GM21390 (cell line): Measurements from ENCODE around the gene GLI1.
"Not testable (repeated sequence)": the region's sequence is repeated elsewhere in the genome, so short reads cannot be mapped to it uniquely, and the experiment has no call there.

ENCODE experiments used
- ATAC-seq: cut with Tn5 transposase; IDR thresholded peaks from one replicate; pipeline ENCODE4 v1.9.1; 2021; ENCODE audit not compliant: unreplicated experiment

Gene GLI1

DNA sequence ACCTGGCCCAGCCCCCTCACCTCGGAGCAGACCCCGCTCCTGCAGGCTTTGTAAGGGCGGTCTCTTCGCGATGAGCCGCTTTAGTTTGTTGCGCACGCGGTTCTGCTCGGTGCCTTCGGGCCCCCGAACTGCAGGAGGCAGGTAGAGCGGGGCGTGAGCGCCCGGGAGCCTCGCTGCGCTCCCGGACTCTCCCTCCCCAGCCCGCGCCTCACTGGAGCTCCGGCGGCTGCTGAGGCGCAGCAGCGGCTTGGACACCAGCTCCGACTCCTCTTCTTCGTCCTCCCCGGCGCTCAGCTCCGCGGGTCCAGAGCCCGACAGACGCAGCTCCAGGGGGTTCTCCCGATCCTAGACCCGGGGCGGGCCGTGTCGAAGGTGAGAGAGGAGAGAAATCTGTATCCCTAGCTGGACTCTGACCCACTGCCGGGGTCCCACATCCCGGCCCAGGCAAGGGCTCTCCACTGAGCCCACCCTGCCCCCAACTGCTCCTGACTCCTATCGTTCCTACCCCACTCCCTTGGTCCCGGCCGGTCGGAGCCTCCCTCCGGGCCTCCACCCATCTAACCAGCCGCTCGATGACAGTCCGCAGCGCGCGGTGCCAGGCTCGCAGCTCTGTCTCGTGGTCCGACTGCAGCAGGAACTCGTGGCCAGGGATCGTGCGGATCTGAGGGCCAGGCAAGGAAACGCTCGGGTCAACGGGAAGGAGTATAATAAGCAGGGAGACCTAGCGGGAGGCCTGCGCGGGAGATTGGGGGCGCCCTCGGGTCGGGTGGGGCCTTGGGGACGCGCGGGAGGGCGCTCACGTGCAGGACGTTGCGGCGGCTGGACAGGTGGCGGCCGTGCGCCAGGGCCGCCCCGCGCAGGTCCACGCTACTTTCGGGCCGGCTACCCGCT lies 15.9 kb downstream of the GLI1 start:
- no peak for ATAC-seq

GRCh38 chr12:57476162-57476992 lies 16.8 kb downstream of the GLI1 start:
- no peak for ATAC-seq

DNA sequence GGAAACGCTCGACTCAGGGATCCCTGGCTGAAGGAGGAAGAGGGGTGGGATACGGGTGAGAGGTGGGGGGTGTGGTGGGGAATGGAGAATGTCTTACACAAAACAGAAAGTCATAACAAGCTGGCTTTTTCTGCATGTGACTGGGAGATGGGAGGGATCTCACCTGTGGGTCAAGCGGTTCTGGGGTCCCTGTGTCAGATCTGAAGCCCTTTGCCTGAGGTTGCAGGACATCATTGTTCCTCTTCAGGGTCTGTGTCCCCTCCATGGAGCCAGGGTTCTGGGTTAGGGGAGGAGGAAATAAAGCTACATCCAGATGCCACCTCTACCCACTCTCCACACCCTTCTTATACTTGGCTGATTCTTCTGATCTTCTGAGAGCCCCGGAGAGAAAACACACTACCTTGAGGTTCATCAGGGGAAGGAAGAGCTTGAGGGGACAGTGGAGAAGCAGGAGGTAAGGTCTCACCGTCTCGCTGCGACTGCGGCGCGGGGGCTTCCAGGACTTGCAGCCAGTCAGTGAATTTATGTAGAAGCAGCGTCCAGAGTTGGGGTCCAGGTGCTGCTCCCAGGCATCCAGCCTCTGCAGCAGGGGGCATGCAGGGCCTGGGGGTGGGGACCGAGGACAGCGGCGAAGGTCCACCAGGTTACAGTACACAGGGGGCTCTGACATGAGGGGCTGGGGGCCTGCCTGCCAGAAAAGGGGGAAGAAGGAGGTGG lies 17.6 kb downstream of the GLI1 start:
- ATAC-seq = no peak

- peak; percentile 51 for ATAC-seq
Observed at GRCh38 chr12:57477710-57478681, 18.4 kb downstream of the GLI1 start.

DNA sequence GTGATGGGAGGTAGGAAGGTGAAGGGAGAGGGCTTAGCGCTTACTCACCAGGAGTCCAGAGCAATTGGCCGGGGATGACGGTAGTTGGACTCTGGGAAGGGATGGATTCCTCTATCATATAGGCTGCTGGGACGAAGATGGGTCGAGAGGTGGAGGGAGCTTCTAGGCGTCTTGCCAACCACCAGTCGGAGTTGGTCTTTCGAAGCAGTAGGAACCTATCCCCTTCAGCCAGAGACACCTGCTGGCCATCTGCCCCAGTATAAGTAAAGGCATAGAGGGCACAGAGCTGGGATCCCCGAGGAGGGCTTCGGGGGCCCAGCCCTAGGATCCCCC lies 19.4 kb downstream of the GLI1 start:
- no peak for ATAC-seq

DNA sequence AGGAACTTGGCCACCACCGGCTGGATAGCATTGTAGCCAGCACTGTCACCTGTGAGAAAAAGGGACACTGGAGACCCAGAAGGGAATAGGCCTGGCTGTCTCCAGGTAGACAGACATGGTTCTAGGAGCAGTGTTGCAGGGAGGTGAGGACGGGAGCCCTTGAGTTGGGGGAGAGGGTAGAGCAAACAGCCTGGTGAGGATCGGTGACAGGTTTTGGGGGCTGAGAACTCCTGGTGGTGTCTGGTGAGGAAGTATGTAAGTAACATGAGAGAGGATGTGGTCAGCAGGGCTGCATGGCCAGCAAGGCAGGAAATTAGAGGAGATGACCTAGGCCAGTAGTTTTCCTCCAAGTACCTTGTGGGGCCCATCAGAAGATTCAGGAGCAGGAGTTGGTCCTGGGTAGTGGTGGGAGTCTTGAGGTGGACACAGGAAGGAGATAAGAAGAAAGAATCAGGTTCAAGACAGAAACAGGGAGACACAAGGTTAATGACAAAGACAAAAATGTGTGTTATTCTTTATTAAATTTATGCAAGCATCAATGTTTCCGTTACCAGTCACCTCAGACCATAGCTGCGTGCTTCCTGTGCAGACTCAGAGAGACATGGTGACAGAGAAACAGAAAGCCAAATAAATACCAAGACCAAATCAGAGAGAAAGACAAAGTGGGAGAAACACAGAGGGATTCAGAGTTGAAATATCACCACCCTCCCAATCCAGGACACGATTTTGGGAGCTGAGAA lies 20.0 kb downstream of the GLI1 start, which contains the start of gene ARHGAP9:
Gene ARHGAP9, minus strand, starts transcription at position 491 of the 740 bp plus-strand sequence. Its CDS starts 460 bp downstream, at position 31.
- peak; percentile 38 for ATAC-seq

DNA sequence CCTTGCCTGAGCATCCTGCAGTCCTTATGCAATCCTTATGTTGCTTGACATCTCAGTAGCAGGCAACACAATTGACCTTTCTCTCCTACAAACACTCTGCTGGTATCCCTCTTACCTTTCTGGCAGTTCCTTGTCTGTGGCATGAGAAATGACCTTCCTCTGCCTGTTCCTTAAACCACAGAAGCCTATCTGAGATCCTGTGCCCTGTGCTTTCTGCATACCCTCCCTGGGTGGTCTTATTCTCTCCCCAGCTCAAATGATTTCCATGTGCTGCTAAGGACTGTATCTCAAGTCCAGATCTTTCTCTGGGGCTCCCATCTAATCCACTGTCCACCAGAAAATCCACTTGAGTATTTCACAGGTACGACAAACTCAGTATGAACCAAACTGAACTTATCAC lies 22.1 kb downstream of the GLI1 start:
- no peak for ATAC-seq

GRCh38 chr12:57483466-57483865 lies 23.9 kb downstream of the GLI1 start:
- no peak for ATAC-seq

DNA sequence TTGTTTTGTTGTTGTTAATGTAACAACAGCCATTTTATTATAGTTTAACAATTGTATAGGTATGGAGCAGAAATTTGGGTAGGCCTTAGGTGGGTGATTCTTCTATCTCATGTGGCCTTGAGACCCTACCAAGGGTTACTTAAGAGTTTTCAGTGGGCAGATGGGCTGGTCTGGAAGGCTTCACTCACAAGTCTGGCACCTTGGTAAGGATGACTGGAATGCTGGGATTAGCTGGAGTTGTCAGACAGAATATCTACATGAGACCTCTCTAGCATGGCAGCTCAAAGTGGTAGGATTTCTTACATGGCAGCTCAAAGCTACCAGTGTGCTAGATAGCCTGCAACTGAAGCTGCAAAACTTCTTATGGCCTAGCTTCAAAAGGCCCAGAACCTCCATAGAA lies 26.1 kb downstream of the GLI1 start:
- no peak for ATAC-seq

GRCh38 chr12:57487055-57487596 lies 27.5 kb downstream of the GLI1 start:
- ATAC-seq = no peak

GRCh38 chr12:57487597-57488401 lies 28.2 kb downstream of the GLI1 start, which contains the start of gene MARS1:
TSS of gene MARS1 (plus strand) at chr12:57488068. CDS start at chr12:57488091, 23 bp downstream.
- peak; percentile 98 for ATAC-seq

DNA sequence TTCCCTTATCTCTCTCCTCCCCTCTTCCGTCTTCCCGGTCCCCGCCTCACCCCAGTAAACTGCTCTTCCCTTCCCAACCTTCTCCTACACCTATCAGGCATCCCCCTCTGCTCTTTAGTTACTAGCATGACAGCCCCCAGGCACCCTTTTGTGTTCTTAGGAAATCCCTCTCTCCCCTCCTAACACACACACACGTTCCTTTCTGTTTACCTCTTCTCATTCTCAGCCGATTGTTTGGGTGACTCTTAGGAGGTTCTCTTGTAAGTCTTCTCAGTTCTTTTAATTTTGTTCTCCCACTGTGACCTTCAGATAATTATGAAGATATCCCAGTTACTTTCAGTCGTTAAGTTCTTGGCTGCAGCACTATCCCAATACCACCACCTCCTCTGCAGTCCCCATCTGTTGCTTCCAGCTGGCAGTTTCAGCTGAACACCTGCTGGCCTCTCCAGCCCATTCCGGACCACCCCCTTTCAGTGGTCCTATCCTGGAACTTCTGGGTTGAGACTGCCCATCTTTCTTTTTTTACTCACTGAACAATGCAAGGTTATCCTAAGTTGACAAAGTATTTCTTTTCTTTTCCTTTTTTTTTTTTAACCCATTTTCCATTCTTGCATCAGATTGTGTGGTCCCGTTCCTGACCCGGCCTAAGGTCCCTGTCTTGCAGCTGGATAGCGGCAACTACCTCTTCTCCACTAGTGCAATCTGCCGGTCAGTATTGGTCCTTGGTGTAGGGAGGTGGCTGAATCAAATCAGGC lies 29.0 kb downstream of the GLI1 start:
- no peak for ATAC-seq

DNA sequence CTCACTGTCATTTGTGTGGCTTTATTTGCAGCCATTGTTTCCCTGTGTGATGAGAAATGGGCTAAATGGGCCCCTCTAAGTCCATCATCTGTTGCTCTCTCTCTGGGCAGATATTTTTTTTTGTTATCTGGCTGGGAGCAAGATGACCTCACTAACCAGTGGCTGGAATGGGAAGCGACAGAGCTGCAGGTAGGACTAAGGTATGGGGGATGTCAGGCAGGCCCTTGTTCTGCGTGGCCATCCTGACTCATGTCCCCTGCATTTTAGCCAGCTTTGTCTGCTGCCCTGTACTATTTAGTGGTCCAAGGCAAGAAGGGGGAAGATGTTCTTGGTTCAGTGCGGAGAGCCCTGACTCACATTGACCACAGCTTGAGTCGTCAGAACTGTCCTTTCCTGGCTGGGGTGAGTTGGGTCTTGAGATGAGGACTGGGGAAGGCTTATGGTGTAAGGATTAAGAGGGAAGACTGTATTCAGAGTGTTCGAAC lies 29.6 kb downstream of the GLI1 start:
- no peak for ATAC-seq

- ATAC-seq = no peak
Observed at GRCh38 chr12:57490126-57490525, 30.5 kb downstream of the GLI1 start.

DNA sequence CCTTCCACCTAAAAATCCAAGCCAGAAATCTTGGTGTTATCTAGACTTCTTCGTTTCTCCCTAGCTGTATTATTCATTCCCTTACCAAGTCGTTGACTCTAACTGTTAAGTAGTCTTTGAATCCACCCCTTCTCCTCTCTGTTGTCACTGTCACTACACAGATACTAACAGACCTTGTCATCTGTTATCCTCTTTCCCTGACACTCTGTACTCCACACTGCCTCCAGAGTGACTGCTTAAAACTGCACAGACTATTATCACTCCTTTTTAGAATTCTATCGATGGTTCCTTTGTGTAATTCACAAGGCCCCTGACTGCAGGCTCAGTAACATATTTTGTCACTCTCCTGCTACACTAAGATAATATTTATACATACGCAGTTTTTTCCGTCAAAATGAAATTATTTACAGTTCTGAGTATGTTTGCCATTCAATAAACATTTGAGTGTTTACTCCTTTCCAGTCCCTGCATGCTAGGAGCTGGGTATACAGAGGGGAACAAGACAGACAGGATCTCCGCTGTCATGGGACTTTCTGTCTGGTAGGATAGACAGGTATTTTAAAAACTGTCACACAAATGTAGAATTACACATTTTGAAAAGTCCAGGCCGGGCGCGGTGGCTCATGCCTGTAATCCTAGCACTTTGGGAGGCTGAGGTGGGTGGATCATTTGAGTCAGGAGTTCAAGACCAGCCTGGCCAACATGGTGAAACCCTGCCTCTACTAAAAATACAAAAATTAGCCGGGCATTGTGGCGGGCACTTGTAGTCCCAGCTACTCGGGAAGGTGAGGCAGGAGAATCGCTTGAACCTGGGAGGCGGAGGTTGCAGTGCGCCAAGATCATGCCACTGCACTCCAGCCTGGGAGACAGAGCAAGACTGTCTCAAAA lies 32.1 kb downstream of the GLI1 start:
- no peak for ATAC-seq

- ATAC-seq = not testable (repeated sequence)
Observed at GRCh38 chr12:57495051-57495701, 35.6 kb downstream of the GLI1 start.
